ENCODE measurements around the gene TSPAN4. TPM values are rescaled to one million over a fixed set of nuclear protein-coding genes. Genes with fewer than 3 reads are reported as not detected.

Gene TSPAN4
- polyA plus RNA-seq, 3 donors, result 52.6 to 75.5 (median 63.1) TPM

GRCh38 chr11:861105-861479, 18.4 kb downstream of the TSPAN4 start:
- Histone ChIP-seq H2AFZ (ENCODE audit: insufficient read depth, low read depth, low read length, poor library complexity, severe bottlenecking) (no peak overlapping the region), H3K4me2 (replicated peaks; ENCODE audit: extremely low read depth, low read length, poor library complexity, severe bottlenecking) (no peak overlapping the region), H3K27ac (ENCODE audit: low read depth in 1 of 2, low read length in 2 of 2) (no peak overlapping the region), H3K79me2 (ENCODE audit: insufficient read depth, low read length) (no peaks in the 10 kb centered on the region), H4K20me1 (ENCODE audit: insufficient read depth, low read length) (peaks cover 41% of the 10 kb centered on the region), H3K9ac (ENCODE audit: insufficient read depth, low read length, poor library complexity, severe bottlenecking) (no peak overlapping the region), H3K27me3 (ENCODE audit: control insufficient read depth in 2 of 2, insufficient read depth in 2 of 2, low read length in 2 of 2) (no peaks in the 10 kb centered on the region), H3K4me1 (ENCODE audit: control insufficient read depth in 1 of 2, insufficient read depth in 2 of 2, low read length in 2 of 2) (no peaks in the 10 kb centered on the region), H3K36me3 (replicated peaks in 1 of 2; ENCODE audit: control insufficient read depth in 1 of 2, insufficient read depth in 2 of 2, low read length in 2 of 2) (peaks cover 3 to 6% of the 10 kb centered on the region in 2 donors), H3K4me3 (replicated peaks in 1 of 3; ENCODE audit: low read depth in 2 of 3, low read length in 3 of 3) (no peak overlapping the region), H3K9me3 (replicated peaks in 1 of 2; ENCODE audit: control insufficient read depth in 1 of 2, insufficient read depth in 1 of 2, low read length in 2 of 2) (no peaks in the 10 kb centered on the region)
- H3K27ac Mint-ChIP-seq, result peak overlapping the region in 1 of 7 donors; percentile 63
- H3K36me3 Mint-ChIP-seq, result peaks cover 2 to 7% of the 10 kb centered on the region in 2 donors
- H3K4me3 Mint-ChIP-seq, result no peak overlapping the region
- DNase-seq, result no peak
- TF ChIP-seq CTCF (IDR thresholded peaks at IDR 0.05), result no peak
- WGBS (ENCODE audit: insufficient coverage), result 92% methylated on average over 13 of the region's 14 CpGs
- H3K9me3 Mint-ChIP-seq, result peaks cover 0 to 2% (median 0%) of the 10 kb centered on the region in 7 donors
- peaks cover 0 to 5% (median 2%) of the 10 kb centered on the region in 3 donors for H3K27me3 Mint-ChIP-seq (ENCODE audit: low read depth in 3 of 3)
- intact Hi-C loops (cut with micrococcal nuclease), result no loop called here
- peaks cover 8% of the 10 kb centered on the region for H3K4me1 Mint-ChIP-seq

- Histone ChIP-seq H4K20me1 (ENCODE audit: insufficient read depth, low read length) (peaks cover 33% of the 10 kb centered on the region), H3K4me1 (ENCODE audit: control insufficient read depth in 1 of 2, insufficient read depth in 2 of 2, low read length in 2 of 2) (no peaks in the 10 kb centered on the region), H3K36me3 (replicated peaks in 1 of 2; ENCODE audit: control insufficient read depth in 1 of 2, insufficient read depth in 2 of 2, low read length in 2 of 2) (peaks cover 3 to 6% of the 10 kb centered on the region in 2 donors), H3K4me3 (replicated peaks in 1 of 3; ENCODE audit: low read depth in 2 of 3, low read length in 3 of 3) (no peak overlapping the region), H3K9ac (ENCODE audit: insufficient read depth, low read length, poor library complexity, severe bottlenecking) (no peak overlapping the region), H3K9me3 (replicated peaks in 1 of 2; ENCODE audit: control insufficient read depth in 1 of 2, insufficient read depth in 1 of 2, low read length in 2 of 2) (no peaks in the 10 kb centered on the region), H3K79me2 (ENCODE audit: insufficient read depth, low read length) (no peaks in the 10 kb centered on the region), H3K27ac (ENCODE audit: low read depth in 1 of 2, low read length in 2 of 2) (no peak overlapping the region), H2AFZ (ENCODE audit: insufficient read depth, low read depth, low read length, poor library complexity, severe bottlenecking) (no peak overlapping the region), H3K4me2 (replicated peaks; ENCODE audit: extremely low read depth, low read length, poor library complexity, severe bottlenecking) (no peak overlapping the region), H3K27me3 (ENCODE audit: control insufficient read depth in 2 of 2, insufficient read depth in 2 of 2, low read length in 2 of 2) (no peaks in the 10 kb centered on the region)
- H3K36me3 Mint-ChIP-seq, result peaks cover 2 to 7% of the 10 kb centered on the region in 2 donors
- H3K4me3 Mint-ChIP-seq, result no peak overlapping the region
- WGBS (ENCODE audit: insufficient coverage), result 75% methylated on average over 19 of the region's 20 CpGs
- intact Hi-C loops (cut with micrococcal nuclease), result no loop called here
- H3K4me1 Mint-ChIP-seq, result peaks cover 5% of the 10 kb centered on the region
- TF ChIP-seq CTCF (IDR thresholded peaks at IDR 0.05), result no peak
- H3K9me3 Mint-ChIP-seq, result peaks cover 0 to 2% (median 0%) of the 10 kb centered on the region in 7 donors
- H3K27ac Mint-ChIP-seq, result no peak overlapping the region
- peaks cover 0 to 5% (median 2%) of the 10 kb centered on the region in 3 donors for H3K27me3 Mint-ChIP-seq (ENCODE audit: low read depth in 3 of 3)
- no peak for DNase-seq
These were observed 19.5 kb downstream of the TSPAN4 start for GRCh38 chr11:862081-862661.

Measured in CD14-positive monocyte (primary cell).